Measurements from ENCODE around the gene HERPUD2. TPM values are rescaled to one million over a fixed set of nuclear protein-coding genes. Genes with fewer than 3 reads are reported as not detected.

The HERPUD2 gene
- total RNA-seq, 1 donor from 2014 or later, result 29.8 TPM

DNA sequence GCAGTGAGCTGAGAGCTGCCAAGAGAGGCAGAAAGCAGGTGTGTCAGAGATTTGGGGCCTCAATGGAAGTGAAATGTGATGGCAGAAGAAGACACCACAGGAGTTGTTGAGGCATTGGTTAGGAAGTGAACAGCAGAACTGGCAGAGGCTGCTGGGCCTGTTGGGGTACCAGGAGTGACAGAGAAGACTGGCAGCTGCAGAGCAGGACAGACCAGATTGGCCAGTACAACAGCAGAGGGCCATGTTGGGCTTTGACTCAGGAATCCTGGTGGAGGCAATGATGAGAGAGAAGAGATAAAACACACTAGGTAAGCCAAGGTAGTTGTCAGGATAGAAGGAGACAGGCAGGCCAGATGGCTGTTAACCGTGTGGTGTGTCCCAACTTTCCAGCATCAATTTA, 19.9 kb upstream of the HERPUD2 start:
- H3K36me3 Mint-ChIP-seq, result no peaks in the 10 kb centered on the region
- H3K9me3 Mint-ChIP-seq, result peaks cover 8% of the 10 kb centered on the region
- no peaks in the 10 kb centered on the region for H3K27me3 Mint-ChIP-seq

DNA sequence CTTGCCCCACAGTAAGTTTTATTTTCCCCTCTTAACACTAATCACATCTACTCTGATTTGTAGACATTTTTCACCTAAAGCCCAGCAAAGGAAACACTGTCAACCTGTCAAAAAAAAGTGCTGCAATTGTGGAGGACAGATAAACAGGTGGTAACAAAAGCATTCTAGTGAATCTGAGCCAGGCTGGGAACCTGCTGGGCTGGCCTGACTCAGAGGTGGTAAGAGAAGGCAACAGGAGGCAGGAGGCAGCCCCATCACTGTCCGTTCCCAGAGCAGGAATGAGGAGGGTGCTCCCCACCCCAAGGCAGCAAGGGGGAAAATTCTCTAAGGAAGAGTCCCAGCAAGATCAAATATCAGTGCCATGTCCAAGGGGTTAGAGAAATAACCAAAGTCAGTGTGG, 19.5 kb upstream of the HERPUD2 start:
- no peaks in the 10 kb centered on the region for H3K36me3 Mint-ChIP-seq
- TF ChIP-seq, protein P1, sequence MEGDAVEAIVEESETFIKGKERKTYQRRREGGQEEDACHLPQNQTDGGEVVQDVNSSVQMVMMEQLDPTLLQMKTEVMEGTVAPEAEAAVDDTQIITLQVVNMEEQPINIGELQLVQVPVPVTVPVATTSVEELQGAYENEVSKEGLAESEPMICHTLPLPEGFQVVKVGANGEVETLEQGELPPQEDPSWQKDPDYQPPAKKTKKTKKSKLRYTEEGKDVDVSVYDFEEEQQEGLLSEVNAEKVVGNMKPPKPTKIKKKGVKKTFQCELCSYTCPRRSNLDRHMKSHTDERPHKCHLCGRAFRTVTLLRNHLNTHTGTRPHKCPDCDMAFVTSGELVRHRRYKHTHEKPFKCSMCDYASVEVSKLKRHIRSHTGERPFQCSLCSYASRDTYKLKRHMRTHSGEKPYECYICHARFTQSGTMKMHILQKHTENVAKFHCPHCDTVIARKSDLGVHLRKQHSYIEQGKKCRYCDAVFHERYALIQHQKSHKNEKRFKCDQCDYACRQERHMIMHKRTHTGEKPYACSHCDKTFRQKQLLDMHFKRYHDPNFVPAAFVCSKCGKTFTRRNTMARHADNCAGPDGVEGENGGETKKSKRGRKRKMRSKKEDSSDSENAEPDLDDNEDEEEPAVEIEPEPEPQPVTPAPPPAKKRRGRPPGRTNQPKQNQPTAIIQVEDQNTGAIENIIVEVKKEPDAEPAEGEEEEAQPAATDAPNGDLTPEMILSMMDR (conservative IDR thresholded peaks at IDR 0.05), result no peak
- H3K27me3 Mint-ChIP-seq, result no peaks in the 10 kb centered on the region
- H3K27ac Mint-ChIP-seq, result peak overlapping the region; percentile 85
- H3K4me1 Mint-ChIP-seq (ENCODE audit: unreplicated experiment), result peaks cover 28% of the 10 kb centered on the region
- peaks cover 8% of the 10 kb centered on the region for H3K9me3 Mint-ChIP-seq
- no peak for DNase-seq (ENCODE audit: extremely low spot score, unreplicated experiment)
- no peak overlapping the region for H3K4me3 Mint-ChIP-seq

More for the DNA sequence above, 19.9 kb upstream of the HERPUD2 start:
- TF ChIP-seq, protein P1 (conservative IDR thresholded peaks at IDR 0.05), result no peak
- Mint-ChIP-seq H3K4me3 (peak overlapping the region; percentile 44), H3K4me1 (ENCODE audit: unreplicated experiment) (peaks cover 25% of the 10 kb centered on the region), H3K27ac (peak overlapping the region; percentile 85)
- DNase-seq (ENCODE audit: extremely low spot score, unreplicated experiment), result no peak

GRCh38 chr7:35712563-35713226, 17.8 kb upstream of the HERPUD2 start:
- no peaks in the 10 kb centered on the region for H3K27me3 Mint-ChIP-seq
- TF ChIP-seq, protein P1 (conservative IDR thresholded peaks at IDR 0.05), result no peak
- no peak overlapping the region for H3K4me3 Mint-ChIP-seq
- peaks cover 8% of the 10 kb centered on the region for H3K9me3 Mint-ChIP-seq
- DNase-seq (ENCODE audit: extremely low spot score, unreplicated experiment), result no peak
- no peak overlapping the region for H3K27ac Mint-ChIP-seq
- no peaks in the 10 kb centered on the region for H3K36me3 Mint-ChIP-seq
- peaks cover 30% of the 10 kb centered on the region for H3K4me1 Mint-ChIP-seq (ENCODE audit: unreplicated experiment)

- Mint-ChIP-seq H3K4me3 (no peak overlapping the region), H3K9me3 (no peaks in the 10 kb centered on the region), H3K27ac (peak overlapping the region; percentile 1), H3K36me3 (no peaks in the 10 kb centered on the region), H3K4me1 (ENCODE audit: unreplicated experiment) (peaks cover 5% of the 10 kb centered on the region), H3K27me3 (no peaks in the 10 kb centered on the region)
- TF ChIP-seq, protein P1 (conservative IDR thresholded peaks at IDR 0.05), result no peak
- DNase-seq (ENCODE audit: extremely low spot score, unreplicated experiment), result no peak
Measured at GRCh38 chr7:35707422-35707821, 12.5 kb upstream of the HERPUD2 start.

- DNase-seq (ENCODE audit: extremely low spot score, unreplicated experiment), result no peak
- Mint-ChIP-seq H3K9me3 (no peaks in the 10 kb centered on the region), H3K27me3 (no peaks in the 10 kb centered on the region), H3K27ac (no peak overlapping the region), H3K4me1 (ENCODE audit: unreplicated experiment) (peaks cover 5% of the 10 kb centered on the region), H3K36me3 (no peaks in the 10 kb centered on the region), H3K4me3 (no peak overlapping the region)
- TF ChIP-seq, protein P1 (conservative IDR thresholded peaks at IDR 0.05), result no peak
Measured at GRCh38 chr7:35705932-35706461, 11.1 kb upstream of the HERPUD2 start.
